Testis (tissue), 2 donors: ENCODE measurements around the gene CCL27.

Experiments
- CTCF ChIP-seq, 3 experiments: fragments of 450-650 bp in 2 of 3; fragments of 200-600 bp in 1 of 3; sonication (generic) in 1 of 3; IDR thresholded peaks; one replicate each; pipeline ENCODE4 v1.5.1; 2016 to 2019; ENCODE audit warnings: antibody characterized with exemption in 3 of 3, mild to moderate bottlenecking in 2 of 3, moderate library complexity in 1 of 3
- POLR2A ChIP-seq: fragments of 450-650 bp; IDR thresholded peaks from one replicate; pipeline ENCODE4 v1.6.1; 2017; ENCODE audit warnings: antibody characterized with exemption, mild to moderate bottlenecking, moderate library complexity

- no peak for TF ChIP-seq POLR2A
- no peak for TF ChIP-seq CTCF (IDR thresholded peaks at IDR 0.05)
These were observed 12.0 kb upstream of the CCL27 start for GRCh38 chr9:34674440-34674839.
